ENCODE measurements around the gene ST6GALNAC4.

The ST6GALNAC4 gene

GRCh38 chr9:127896395-127897192, 20.2 kb downstream of the ST6GALNAC4 start:
- no peak for TF ChIP-seq MYC (IDR thresholded peaks at IDR 0.05; ENCODE audit: low read depth, low read length)
- no peak for TF ChIP-seq CTCF (IDR thresholded peaks at IDR 0.05; ENCODE audit: low read depth, low read length)
- no peak for TF ChIP-seq POLR2A (IDR thresholded peaks at IDR 0.05; ENCODE audit: extremely low read depth, insufficient read length)
- no peak for TF ChIP-seq MAX (IDR thresholded peaks at IDR 0.05; ENCODE audit: low read depth, low read length)
- no peak for DNase-seq (ENCODE audit: low read depth)
- no peak overlapping the region for H3K4me3 ChIP-seq (ENCODE audit: low read depth, low read length)

DNA sequence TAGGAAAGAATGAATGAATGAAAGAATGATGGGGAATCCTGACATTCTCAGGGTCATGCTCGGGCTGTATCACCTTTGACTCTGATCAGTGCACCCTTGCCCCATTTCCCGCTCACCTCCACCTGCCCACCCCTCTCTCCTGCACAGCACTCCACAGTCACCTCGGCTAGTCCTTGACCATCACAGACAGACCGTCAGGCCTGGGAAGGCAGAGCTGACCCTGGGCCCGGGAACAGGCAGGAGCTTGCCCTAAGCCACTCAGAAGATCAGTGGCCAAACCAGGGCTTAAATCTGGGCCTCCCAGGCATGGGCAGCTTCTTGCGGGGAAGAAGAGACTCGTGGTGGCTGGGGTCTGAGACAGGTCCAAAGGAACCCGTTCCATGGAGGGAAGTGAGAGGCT, 21.0 kb downstream of the ST6GALNAC4 start:
- H3K4me3 ChIP-seq (ENCODE audit: low read depth, low read length), result no peak overlapping the region
- TF ChIP-seq CTCF (IDR thresholded peaks at IDR 0.05; ENCODE audit: low read depth, low read length) (no peak), MYC (IDR thresholded peaks at IDR 0.05; ENCODE audit: low read depth, low read length) (no peak), POLR2A (IDR thresholded peaks at IDR 0.05; ENCODE audit: extremely low read depth, insufficient read length) (no peak), MAX (IDR thresholded peaks at IDR 0.05; ENCODE audit: low read depth, low read length) (no peak)
- no peak for DNase-seq (ENCODE audit: low read depth)

DNA sequence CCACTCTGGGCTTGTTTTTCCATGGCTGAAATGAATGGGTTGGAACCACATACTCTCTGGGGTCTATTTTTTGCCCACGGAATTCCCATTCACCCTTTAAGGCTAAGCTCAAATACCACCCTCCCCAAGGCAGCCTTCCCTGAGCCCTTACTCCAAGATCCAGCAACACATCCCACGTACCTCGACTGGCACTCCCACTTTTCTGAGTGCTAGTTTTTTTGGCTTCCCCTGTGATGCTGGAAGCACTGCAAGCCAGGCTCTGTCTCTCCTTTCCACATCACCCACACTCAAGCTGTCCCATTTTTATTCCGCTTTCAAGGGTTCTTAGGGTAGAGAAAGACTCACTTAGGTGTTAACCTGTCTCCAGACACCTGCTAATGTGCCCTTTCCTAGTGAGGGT, 23.4 kb downstream of the ST6GALNAC4 start:
- DNase-seq (ENCODE audit: low read depth), result no peak
- no peak overlapping the region for H3K4me3 ChIP-seq (ENCODE audit: low read depth, low read length)
- no peak for TF ChIP-seq POLR2A (IDR thresholded peaks at IDR 0.05; ENCODE audit: extremely low read depth, insufficient read length)
- no peak for TF ChIP-seq MYC (IDR thresholded peaks at IDR 0.05; ENCODE audit: low read depth, low read length)
- TF ChIP-seq CTCF (IDR thresholded peaks at IDR 0.05; ENCODE audit: low read depth, low read length), result no peak
- no peak for TF ChIP-seq MAX (IDR thresholded peaks at IDR 0.05; ENCODE audit: low read depth, low read length)

- H3K4me3 ChIP-seq (ENCODE audit: low read depth, low read length), result no peak overlapping the region
- no peak for DNase-seq (ENCODE audit: low read depth)
- no peak for TF ChIP-seq MAX (IDR thresholded peaks at IDR 0.05; ENCODE audit: low read depth, low read length)
- no peak for TF ChIP-seq POLR2A (IDR thresholded peaks at IDR 0.05; ENCODE audit: extremely low read depth, insufficient read length)
- TF ChIP-seq MYC (IDR thresholded peaks at IDR 0.05; ENCODE audit: low read depth, low read length), result no peak
- no peak for TF ChIP-seq CTCF (IDR thresholded peaks at IDR 0.05; ENCODE audit: low read depth, low read length)
These were observed 24.0 kb downstream of the ST6GALNAC4 start for GRCh38 chr9:127892831-127893230.

DNA sequence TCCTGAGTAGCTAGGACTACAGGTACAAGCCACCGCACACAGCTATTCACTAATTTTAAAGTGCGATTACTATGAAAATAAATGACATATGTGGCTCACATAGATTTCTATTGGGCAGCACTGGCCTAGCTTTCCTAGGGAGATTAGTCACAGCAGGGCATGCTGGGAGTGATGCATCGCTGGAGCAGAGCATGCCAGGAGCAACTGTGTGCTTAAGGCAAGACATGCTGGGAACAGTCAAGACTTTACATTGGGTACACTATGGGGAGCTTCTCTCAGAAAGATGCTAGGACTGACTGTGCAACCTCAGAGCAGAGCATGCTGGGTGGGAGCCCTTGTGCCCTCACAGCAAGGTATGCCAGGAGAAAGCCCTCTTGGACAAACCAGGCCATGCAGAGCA, 26.8 kb downstream of the ST6GALNAC4 start:
- no peak overlapping the region for H3K4me3 ChIP-seq (ENCODE audit: low read depth, low read length)
- DNase-seq (ENCODE audit: low read depth), result no peak
- no peak for TF ChIP-seq CTCF (IDR thresholded peaks at IDR 0.05; ENCODE audit: low read depth, low read length)
- no peak for TF ChIP-seq MAX (IDR thresholded peaks at IDR 0.05; ENCODE audit: low read depth, low read length)
- no peak for TF ChIP-seq MYC (IDR thresholded peaks at IDR 0.05; ENCODE audit: low read depth, low read length)
- TF ChIP-seq POLR2A (IDR thresholded peaks at IDR 0.05; ENCODE audit: extremely low read depth, insufficient read length), result no peak

Measured in NB4 (cell line).